ENCODE results near the gene NOS1AP.

- no peak for TF ChIP-seq POLR2A (IDR thresholded peaks at IDR 0.05)
- TF ChIP-seq CTCF (IDR thresholded peaks at IDR 0.05), result no peak
Measured at GRCh38 chr1:162416215-162416614, 346.7 kb downstream of the NOS1AP start.

All from vagina (tissue), 2 donors.